SK-N-SH (cell line): ENCODE data around the gene ZNF444. TPM values are rescaled to one million over a fixed set of nuclear protein-coding genes. Genes with fewer than 3 reads are reported as not detected.

Experiments used
- CTCF ChIA-PET: fragments of 300-600, 350-600 bp; formaldehyde crosslinking; extraction: SDS; loops from one replicate; lab custom pipeline; 2021; lab: Yijun Ruan, JAX
- POLR2A ChIA-PET: fragments of 350-600 bp; sonication (Branson Sonifier 250); formaldehyde crosslinking; extraction: SDS; loops from one replicate; lab custom pipeline; 2020; ENCODE audit warnings: antibody characterized with exemption, inconsistent platforms; lab: Yijun Ruan, JAX
- DNase-seq: peaks from one replicate; pipeline ENCODE4 v3.0.0; 2012
- H2AFZ ChIP-seq: fragments of 200-600 bp; sonication (generic); 2 replicates; pipeline ENCODE4 v1.8.1; 2016; ENCODE audit warnings: antibody characterized with exemption, mild to moderate bottlenecking, low read depth
- H3F3A ChIP-seq: fragments of 200-600 bp; sonication (generic); replicated peaks from 2 replicates; pipeline ENCODE3; 2016; ENCODE audit warnings: antibody characterized with exemption, mild to moderate bottlenecking; ENCODE audit not compliant: insufficient read depth
- H3K27ac ChIP-seq, 2 experiments: fragments of 200-500 bp in 1 of 2; fragments of 200-600 bp in 1 of 2; sonication (Bioruptor generic) in 1 of 2; sonication (generic), shearing (Covaris generic) in 1 of 2; 2 replicates each; pipeline versions ENCODE4 v1.5.1 to v1.6.1; 2014 to 2016; ENCODE audit warnings: low read depth in 2 of 2, inconsistent platforms in 1 of 2, low read length in 1 of 2, mild to moderate bottlenecking in 1 of 2, mixed read lengths in 1 of 2
- H3K27me3 ChIP-seq: fragments of 200-600 bp; sonication (generic), shearing (Covaris generic); 2 replicates; pipeline ENCODE4 v1.6.1; 2016; ENCODE audit warnings: mixed run types; ENCODE audit not compliant: insufficient read depth
- H3K36me3 ChIP-seq, 2 experiments: fragments of 200-500 bp in 1 of 2; fragments of 200-600 bp in 1 of 2; sonication (Bioruptor generic) in 1 of 2; sonication (generic) in 1 of 2; replicated peaks in 1 of 2; 2 replicates each; pipeline versions ENCODE3 to v1.5.1; 2014 to 2016; ENCODE audit warnings: low read length in 1 of 2, mild to moderate bottlenecking in 1 of 2; ENCODE audit not compliant: insufficient read depth in 2 of 2, control insufficient read depth in 1 of 2
- H3K4me1 ChIP-seq, 2 experiments: fragments of 200-500 bp in 1 of 2; fragments of 200-600 bp in 1 of 2; sonication (Bioruptor generic) in 1 of 2; sonication (generic), shearing (Covaris generic) in 1 of 2; 2 replicates each; pipeline versions ENCODE4 v1.5.1 to v1.6.1; 2014 to 2016; ENCODE audit warnings: low read depth in 1 of 2, low read length in 1 of 2, mixed run types in 1 of 2; ENCODE audit not compliant: insufficient read depth in 2 of 2, control insufficient read depth in 1 of 2
- H3K4me2 ChIP-seq: fragments of 200-600 bp; sonication (generic), shearing (Covaris generic); 2 replicates; pipeline ENCODE4 v1.6.1; 2017; ENCODE audit warnings: mixed run types
- H3K4me3 ChIP-seq, 2 experiments: fragments of 200-500 bp in 1 of 2; fragments of 200-600 bp in 1 of 2; sonication (Bioruptor generic) in 1 of 2; sonication (generic), shearing (Covaris generic) in 1 of 2; 2 replicates each; pipeline versions ENCODE4 v1.5.1 to v1.8.1; 2014 to 2016; ENCODE audit warnings: low read depth in 2 of 2, inconsistent platforms in 1 of 2, low read length in 1 of 2, mild to moderate bottlenecking in 1 of 2, mixed read lengths in 1 of 2, moderate library complexity in 1 of 2
- H3K79me2 ChIP-seq: fragments of 200-600 bp; sonication (generic); 2 replicates; pipeline ENCODE4 v1.8.1; 2017; ENCODE audit warnings: mild to moderate bottlenecking; ENCODE audit not compliant: insufficient read depth
- H3K9ac ChIP-seq: fragments of 200-600 bp; sonication (generic); 2 replicates; pipeline ENCODE4 v1.6.1; 2017; ENCODE audit warnings: mixed run types
- H3K9me2 ChIP-seq: fragments of 200-600 bp; sonication (generic); 2 replicates; pipeline ENCODE4 v1.6.1; 2017; ENCODE audit warnings: mixed run types
- H3K9me3 ChIP-seq: fragments of 200-600 bp; sonication (generic); 2 replicates; pipeline ENCODE4 v1.6.1; 2017; ENCODE audit warnings: mixed run types, mild to moderate bottlenecking, moderate library complexity
- H4K20me1 ChIP-seq: fragments of 200-600 bp; sonication (generic); 2 replicates; pipeline ENCODE4 v1.6.1; 2017; ENCODE audit warnings: mild to moderate bottlenecking, mixed run types; ENCODE audit not compliant: insufficient read depth
- CTCF ChIP-seq: fragments of 200-600 bp; sonication (generic); IDR thresholded peaks from 2 replicates; pipeline ENCODE4 v1.6.1; 2017; ENCODE audit warnings: antibody characterized with exemption, mild to moderate bottlenecking, moderate library complexity
- EP300 ChIP-seq, 2 experiments: IDR thresholded peaks; 2 replicates each; pipeline versions ENCODE4 v1.4.0 to v1.6.1; 2012; ENCODE audit warnings: borderline replicate concordance in 1 of 2, low read depth in 1 of 2, low read length in 1 of 2
- EZH2phosphoT487 ChIP-seq: fragments of 200-600 bp; sonication (generic); IDR thresholded peaks from 2 replicates; pipeline ENCODE4 v1.6.1; 2017; ENCODE audit warnings: low read depth, mixed run types, mild to moderate bottlenecking, antibody characterized with exemption, moderate library complexity, borderline replicate concordance
- GABPA ChIP-seq: IDR thresholded peaks from 2 replicates; pipeline ENCODE4 v1.4.0; 2012; ENCODE audit warnings: low read depth, mild to moderate bottlenecking
- GATA2 ChIP-seq: sonication (generic); formaldehyde crosslinking; IDR thresholded peaks from 2 replicates; pipeline ENCODE4 v1.5.0; 2020; ENCODE audit warnings: mild to moderate bottlenecking, missing genetic modification reagents
- IRF3 ChIP-seq: fragments of 150-350 bp; IDR thresholded peaks from 2 replicates; pipeline ENCODE4 v1.6.1; 2016; ENCODE audit warnings: mild to moderate bottlenecking, low read depth, low read length
- JUND ChIP-seq: IDR thresholded peaks from 2 replicates; pipeline ENCODE4 v1.4.0; 2012
- MAX ChIP-seq: IDR thresholded peaks from 2 replicates; pipeline ENCODE4 v1.4.0; 2012; ENCODE audit warnings: low read depth
- MEF2A ChIP-seq: IDR thresholded peaks from 2 replicates; pipeline ENCODE4 v1.4.0; 2012; ENCODE audit warnings: low read depth, borderline replicate concordance
- NFIC ChIP-seq: IDR thresholded peaks from 2 replicates; pipeline ENCODE4 v1.4.0; 2012; ENCODE audit warnings: borderline replicate concordance
- POLR2AphosphoS5 ChIP-seq: IDR thresholded peaks from 2 replicates; pipeline ENCODE4 v1.6.1; 2012; ENCODE audit warnings: low read depth, low read length
- TAF1 ChIP-seq: IDR thresholded peaks from 2 replicates; pipeline ENCODE4 v1.6.1; 2012; ENCODE audit warnings: low read depth, mild to moderate bottlenecking, low read length, moderate library complexity, borderline replicate concordance
- TCF12 ChIP-seq: IDR thresholded peaks from 2 replicates; pipeline ENCODE4 v1.4.0; 2012
- TEAD4 ChIP-seq: IDR thresholded peaks from 2 replicates; pipeline ENCODE4 v1.4.0; 2012; ENCODE audit warnings: mild to moderate bottlenecking, borderline replicate concordance; ENCODE audit not compliant: insufficient read depth
- WGBS: methylation state at CpG from one replicate; pipeline ENCODE4 v1.1.6; 2017; ENCODE audit warnings: low lambda C conversion rate; 5-methylcytosine and 5-hydroxymethylcytosine counted together
- polyA plus RNA-seq, 3 experiments: library from polyadenylated mRNA; depleted of rRNA; stranded (reverse); fragments of >200 nt; gene quantifications; 2 replicates each; pipeline ENCODE4 v1.2.3, GENCODE V29; 2012
- TF ChIP-seq, protein P1 (sequence below): IDR thresholded peaks from 2 replicates; pipeline ENCODE4 v1.6.1; 2012; ENCODE audit warnings: mild to moderate bottlenecking, low read depth, low read length, moderate library complexity

Gene ZNF444
- polyA plus RNA-seq, 1 of the 3 experiments (the other 2 are of a cell fraction) = 23.2 TPM

DNA sequence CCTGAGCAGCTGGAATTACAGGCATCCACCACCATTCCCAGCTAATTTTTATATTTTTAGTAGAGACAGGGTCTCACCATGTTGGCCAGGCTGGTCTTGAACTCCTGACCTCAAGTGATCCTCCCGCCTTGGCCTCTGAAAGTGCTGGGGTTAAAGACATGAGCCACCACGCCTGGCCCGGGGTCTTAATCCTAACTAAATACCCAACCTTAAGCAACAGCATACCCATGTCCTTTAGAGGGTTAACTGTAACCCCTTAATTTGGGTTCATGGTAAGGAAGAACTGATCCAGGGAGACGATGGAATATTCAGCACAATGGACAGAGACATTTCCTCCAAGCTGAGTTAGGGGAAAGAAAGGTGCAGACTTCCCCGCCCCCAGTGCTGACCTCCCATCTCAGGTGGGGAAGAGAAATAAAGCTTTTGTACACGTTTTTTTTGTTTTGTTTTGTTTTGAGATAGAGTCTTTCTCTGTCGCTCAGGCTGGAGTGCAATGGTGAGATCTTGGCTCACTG is 26.0 kb downstream of the ZNF444 start:
- no peaks in the 10 kb centered on the region for H3F3A ChIP-seq
- H4K20me1 ChIP-seq = no peaks in the 10 kb centered on the region
- no peaks in the 10 kb centered on the region for H3K36me3 ChIP-seq
- H3K79me2 ChIP-seq = no peaks in the 10 kb centered on the region
- ChIA-PET CTCF (interaction anchor here (2.6 to 4.1 kb wide), 4 partner anchors 11 to 91 kb away, joined by 11 to 21 read pairs (median 12); no protein-coding TSS in a partner anchor), POLR2A (no interaction called here)
- H3K9me2 ChIP-seq = no peaks in the 10 kb centered on the region
- peaks cover 14% of the 10 kb centered on the region; the same call in 1 of the 2 replicates for H3K27me3 ChIP-seq
- H3K4me1 ChIP-seq = no peaks in the 10 kb centered on the region
- H3K4me2 ChIP-seq = no peak overlapping the region
- whole genome bisulfite sequencing = 17% methylated on average over 7 of the region's 7 CpGs
- no peak overlapping the region for H3K4me3 ChIP-seq
- no peaks in the 10 kb centered on the region for H3K9me3 ChIP-seq
- TF ChIP-seq POLR2AphosphoS5 (no peak), TAF1 (no peak), EP300 (IDR thresholded peaks at IDR 0.05; ENCODE audit: borderline replicate concordance in 1 of 2, low read depth in 1 of 2, low read length in 1 of 2) (no peak), GATA2 (CRISPR knock-in tag) (no peak), MAX (no peak)
- TF ChIP-seq, protein P1, sequence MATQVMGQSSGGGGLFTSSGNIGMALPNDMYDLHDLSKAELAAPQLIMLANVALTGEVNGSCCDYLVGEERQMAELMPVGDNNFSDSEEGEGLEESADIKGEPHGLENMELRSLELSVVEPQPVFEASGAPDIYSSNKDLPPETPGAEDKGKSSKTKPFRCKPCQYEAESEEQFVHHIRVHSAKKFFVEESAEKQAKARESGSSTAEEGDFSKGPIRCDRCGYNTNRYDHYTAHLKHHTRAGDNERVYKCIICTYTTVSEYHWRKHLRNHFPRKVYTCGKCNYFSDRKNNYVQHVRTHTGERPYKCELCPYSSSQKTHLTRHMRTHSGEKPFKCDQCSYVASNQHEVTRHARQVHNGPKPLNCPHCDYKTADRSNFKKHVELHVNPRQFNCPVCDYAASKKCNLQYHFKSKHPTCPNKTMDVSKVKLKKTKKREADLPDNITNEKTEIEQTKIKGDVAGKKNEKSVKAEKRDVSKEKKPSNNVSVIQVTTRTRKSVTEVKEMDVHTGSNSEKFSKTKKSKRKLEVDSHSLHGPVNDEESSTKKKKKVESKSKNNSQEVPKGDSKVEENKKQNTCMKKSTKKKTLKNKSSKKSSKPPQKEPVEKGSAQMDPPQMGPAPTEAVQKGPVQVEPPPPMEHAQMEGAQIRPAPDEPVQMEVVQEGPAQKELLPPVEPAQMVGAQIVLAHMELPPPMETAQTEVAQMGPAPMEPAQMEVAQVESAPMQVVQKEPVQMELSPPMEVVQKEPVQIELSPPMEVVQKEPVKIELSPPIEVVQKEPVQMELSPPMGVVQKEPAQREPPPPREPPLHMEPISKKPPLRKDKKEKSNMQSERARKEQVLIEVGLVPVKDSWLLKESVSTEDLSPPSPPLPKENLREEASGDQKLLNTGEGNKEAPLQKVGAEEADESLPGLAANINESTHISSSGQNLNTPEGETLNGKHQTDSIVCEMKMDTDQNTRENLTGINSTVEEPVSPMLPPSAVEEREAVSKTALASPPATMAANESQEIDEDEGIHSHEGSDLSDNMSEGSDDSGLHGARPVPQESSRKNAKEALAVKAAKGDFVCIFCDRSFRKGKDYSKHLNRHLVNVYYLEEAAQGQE = peak; percentile 93
- no peak overlapping the region for H2AFZ ChIP-seq
- DNase-seq = no peak
- no peak overlapping the region for H3K27ac ChIP-seq
- H3K9ac ChIP-seq = no peak overlapping the region

DNA sequence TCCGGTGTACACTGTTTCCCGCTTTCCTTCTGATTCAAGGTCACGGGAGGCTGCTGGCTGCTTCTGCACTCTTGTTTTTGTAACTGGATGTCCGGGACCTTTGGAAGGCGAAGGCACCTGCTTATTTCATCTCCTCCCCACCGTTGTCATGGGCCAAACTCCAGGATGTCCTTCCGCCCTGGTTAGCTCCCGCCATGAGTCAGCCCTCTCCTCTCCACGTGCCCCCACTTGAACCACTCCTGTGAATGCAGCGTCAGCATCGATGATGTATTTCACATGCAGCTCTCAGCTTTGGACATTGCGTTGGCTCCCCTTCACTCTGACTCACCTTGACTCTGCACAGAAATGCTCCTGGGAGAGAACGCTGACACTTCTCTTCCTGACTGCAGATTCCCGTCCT is 29.2 kb downstream of the ZNF444 start:
- Histone ChIP-seq H4K20me1 (no peaks in the 10 kb centered on the region), H3K4me2 (no peak overlapping the region), H3K4me3 (no peak overlapping the region), H2AFZ (no peak overlapping the region), H3K9me3 (no peaks in the 10 kb centered on the region), H3K4me1 (no peaks in the 10 kb centered on the region), H3K79me2 (no peaks in the 10 kb centered on the region), H3K36me3 (no peaks in the 10 kb centered on the region), H3K27ac (no peak overlapping the region), H3K9me2 (no peaks in the 10 kb centered on the region), H3F3A (no peaks in the 10 kb centered on the region), H3K27me3 (peaks cover 37% of the 10 kb centered on the region; the same call in 1 of the 2 replicates), H3K9ac (no peak overlapping the region)
- 25% methylated on average over 14 of the region's 14 CpGs for whole genome bisulfite sequencing
- DNase-seq = no peak
- CTCF ChIA-PET = interaction anchor here (1.5 to 7.1 kb wide), 5 partner anchors 15 to 175 kb away, joined by 4 to 56 read pairs (median 46); no protein-coding TSS in a partner anchor
- POLR2A ChIA-PET = no interaction called here
- TF ChIP-seq MEF2A (no peak), EZH2phosphoT487 (no peak), TCF12 (peak; percentile 25; the same call in 1 of the 2 replicates), TEAD4 (no peak), CTCF (no peak), JUND (no peak), IRF3 (no peak), NFIC (peak; percentile 45; the same call in 1 of the 2 replicates), GABPA (no peak), MAX (peak; percentile 87)
- TF ChIP-seq, protein P1 = peak; percentile 44; the same call in 1 of the 2 replicates
